Measurements from ENCODE around the gene MAGI2.

MAGI2 gene

DNA sequence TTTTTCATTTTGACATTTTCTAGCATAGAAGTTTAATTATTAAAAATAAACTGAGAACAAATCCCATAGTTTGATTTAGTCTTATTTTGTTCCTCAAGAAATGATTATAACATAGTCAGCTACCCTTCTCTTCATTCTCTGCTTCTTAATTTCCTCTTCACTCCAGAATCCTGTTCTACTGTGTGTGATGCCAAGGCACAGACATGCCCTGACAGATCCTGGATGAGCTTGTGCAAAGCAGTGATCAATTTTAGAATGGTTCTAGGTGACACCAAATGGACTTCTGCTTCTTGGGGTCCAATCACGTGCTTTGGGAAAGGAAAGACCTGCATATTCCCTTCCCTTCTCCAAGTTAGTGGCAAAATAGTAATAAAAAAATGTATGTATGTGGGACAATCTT is 665.6 kb downstream of the MAGI2 start:
- no peak for DNase-seq (ENCODE audit: low read depth)

DNA sequence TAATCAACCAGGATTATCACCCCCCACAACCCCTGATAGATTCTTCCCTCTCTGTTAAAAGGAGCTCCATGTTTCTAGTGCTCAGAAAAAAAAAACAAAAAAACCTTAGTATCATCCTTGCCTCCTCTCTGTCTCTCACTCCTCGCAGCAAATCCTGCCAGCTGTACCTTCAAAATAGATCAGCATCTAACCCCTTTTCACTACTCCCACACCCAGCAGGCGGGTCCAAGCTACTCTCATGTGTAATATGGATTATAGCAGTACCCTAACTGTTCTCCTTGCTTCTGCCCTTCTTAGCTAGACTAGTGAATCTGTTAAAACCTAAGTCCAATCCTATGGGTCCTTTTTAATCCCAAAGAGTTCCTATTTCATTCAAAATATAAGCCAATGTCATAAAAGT is 667.4 kb downstream of the MAGI2 start:
- DNase-seq (ENCODE audit: low read depth): no peak

DNA sequence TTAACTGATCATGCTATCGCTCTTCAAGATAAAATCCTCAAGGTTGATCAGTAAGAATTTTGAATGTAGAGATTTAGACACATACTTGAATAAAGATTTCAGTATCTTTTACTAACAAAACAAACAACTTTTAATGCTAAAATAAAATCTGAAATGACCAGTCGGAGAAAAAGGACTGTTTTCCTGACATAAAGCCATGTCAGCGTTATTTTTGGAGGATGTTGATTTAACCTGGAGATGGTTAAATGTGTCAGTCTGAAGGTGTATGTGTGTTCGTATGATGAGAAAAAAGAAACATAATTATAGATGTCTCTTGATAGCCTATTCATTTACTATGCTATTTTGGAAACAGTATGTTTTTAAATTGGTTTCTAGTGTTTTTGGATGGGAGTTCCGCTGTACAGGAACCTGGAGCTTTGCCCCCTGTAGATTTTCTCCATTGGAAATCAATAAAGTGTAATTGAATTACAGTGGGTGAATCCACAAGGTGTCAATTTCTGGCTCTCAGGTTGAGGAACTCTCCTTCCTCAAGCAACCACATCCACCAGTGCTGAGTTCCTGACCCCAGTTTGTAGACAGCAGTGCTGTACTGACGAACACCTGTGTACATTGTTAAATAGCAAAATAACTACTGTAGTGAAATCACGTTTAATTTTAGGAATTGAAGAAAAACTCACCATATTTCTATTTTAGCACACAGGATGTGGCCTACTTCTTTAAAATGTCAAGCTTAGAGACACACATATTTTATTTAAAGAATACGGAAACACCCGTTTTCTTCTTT is 670.1 kb downstream of the MAGI2 start:
- DNase-seq (ENCODE audit: low read depth): no peak

DNA sequence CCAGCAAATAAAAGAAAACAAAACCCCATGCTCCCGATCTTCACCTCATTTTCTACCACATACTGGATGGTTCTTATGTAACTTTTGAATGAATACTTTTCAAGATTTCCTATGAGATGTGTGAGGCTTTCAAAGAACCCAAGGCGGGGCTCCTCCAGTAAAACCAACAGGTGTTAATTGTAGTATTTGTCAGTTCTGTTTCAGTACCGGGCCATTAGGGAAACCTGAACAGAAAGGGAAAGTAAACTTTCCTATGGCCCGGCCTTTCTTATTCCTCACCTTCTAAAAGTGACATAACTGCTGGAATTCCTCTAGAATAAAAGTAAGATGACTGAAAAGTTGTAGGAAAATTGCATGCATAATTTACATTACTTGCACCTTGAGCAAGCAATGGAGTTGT is 672.9 kb downstream of the MAGI2 start:
- no peak for DNase-seq (ENCODE audit: low read depth)

DNA sequence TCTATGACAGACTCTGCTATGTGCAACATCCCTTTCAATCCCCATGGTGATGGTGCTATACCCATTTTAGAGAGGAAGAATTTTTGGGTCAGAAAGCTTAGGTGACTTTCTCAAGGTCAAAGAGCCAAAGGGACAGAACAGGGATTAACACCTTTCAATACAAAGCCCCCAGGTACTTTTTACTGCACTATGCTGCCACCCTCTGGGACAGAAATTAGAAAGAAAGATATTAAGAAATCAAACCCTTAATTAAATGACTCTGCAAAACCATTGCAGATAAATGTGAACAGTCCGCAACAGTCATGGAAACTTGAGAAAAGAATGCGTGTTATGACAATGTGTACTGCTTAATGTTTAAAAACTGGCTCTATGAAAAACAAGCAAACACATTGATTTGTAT is 673.7 kb downstream of the MAGI2 start:
- no peak for DNase-seq (ENCODE audit: low read depth)

DNA sequence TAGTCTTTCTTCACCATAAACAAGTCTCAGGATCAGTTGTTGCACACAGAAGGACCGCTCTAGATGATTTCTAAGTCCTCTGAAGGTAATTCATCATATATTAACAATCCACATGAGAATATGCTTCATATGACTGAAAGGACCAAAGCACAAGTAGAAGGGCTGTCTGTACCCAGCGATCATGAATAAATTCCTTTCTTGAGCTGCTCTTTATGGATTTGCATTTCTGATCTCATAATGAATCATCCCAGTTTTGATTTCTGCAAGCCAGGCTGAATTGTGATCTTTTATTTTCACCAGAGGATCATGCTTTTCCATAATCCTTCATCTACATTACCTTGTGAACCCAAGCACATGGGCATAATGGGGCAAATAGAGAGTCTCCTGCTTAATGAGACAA is 675.6 kb downstream of the MAGI2 start:
- DNase-seq (ENCODE audit: low read depth): peak; percentile 8

DNA sequence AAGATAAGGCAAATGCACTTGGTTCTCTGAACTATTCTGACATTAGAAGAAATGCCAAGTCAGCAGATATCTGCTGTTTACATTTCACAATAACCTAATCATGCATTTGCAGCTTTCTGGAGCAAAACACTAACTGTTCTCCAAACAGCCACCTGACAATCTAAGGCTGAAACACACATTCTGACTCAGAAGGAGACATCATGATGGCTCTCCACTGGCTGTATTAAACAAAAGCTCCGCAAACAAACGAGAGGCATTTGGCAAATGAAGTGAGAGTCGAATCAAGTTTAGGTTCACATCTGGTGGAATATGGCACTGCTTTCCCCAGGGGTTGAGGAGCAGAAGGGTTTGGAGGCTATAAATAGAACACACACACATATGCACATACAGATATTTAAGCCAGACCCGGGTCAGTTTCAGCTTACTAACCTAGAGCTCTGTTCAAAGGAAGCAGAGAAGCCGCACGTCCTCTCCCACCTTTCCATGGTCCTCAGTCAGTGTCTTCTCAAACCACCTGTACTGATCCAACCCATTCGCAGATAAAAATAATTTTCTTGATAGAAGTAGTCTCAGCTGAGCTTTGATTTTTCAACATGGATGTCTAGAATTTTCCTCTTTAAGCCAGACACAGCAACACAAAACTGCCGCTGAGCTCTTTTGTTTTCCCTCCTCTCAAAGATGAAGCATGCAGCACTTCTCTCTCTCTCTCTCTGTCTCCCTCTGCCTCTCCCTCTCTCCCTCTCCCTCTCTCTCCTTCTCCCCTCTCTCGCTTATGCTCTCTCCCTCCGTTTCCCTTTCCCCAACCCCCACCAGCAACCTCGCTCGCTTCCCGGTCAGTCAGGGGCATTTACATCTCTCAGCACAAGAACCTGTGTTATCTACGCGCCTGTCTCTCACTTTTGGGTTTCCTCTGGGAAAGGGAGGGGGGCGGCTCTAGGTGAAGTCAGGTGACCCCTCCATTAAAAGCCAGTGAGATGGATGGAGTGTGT is 682.8 kb downstream of the MAGI2 start:
- DNase-seq (ENCODE audit: low read depth): no peak

DNA sequence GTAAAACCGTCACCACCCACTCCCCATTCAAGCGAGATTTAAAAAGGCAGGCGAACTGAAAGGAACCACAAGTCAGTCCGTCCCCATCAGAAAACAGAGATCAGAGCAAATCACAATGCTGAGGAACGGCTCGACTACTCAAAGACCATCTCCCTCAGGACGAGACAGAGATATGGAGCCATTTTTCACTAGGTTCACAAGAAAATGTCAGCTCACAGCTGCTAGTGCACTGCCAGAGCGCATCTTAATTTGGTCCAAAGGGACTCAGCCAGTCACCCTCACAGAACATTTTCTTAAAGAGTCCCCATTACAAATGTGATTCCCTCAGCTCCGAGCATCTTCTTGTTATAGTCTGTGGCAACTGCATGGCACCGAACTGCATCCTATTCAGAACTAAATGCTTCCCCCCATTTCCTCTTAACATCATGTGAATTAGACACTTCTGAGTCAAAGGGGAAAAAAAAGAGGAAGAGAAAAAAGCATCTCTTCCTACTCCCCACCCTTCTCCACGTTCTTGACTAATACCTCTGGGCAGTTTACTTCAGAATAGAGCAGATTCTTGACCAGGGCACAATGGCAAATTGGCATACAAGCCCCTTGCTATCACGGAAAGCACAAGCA is 683.9 kb downstream of the MAGI2 start:
- DNase-seq (ENCODE audit: low read depth): no peak

DNA sequence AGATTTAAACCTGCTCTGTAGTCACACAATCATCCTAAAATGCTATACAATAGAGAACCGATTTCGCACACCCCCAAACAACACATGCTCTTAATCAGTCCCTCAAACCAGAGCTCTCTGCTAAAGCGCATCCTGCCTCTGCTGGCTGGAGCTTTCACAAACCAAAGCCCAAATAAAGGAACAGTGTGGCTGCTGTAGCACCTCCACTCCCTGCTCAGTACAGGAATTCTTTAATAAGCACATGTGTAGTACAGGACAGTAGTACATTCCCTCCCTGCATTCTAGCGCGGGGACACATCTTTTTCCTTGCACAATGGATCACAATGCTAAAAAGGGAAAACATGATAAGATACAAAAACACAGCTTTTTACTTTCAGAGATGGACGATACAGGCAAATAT is 684.6 kb downstream of the MAGI2 start:
- no peak for DNase-seq (ENCODE audit: low read depth)

DNA sequence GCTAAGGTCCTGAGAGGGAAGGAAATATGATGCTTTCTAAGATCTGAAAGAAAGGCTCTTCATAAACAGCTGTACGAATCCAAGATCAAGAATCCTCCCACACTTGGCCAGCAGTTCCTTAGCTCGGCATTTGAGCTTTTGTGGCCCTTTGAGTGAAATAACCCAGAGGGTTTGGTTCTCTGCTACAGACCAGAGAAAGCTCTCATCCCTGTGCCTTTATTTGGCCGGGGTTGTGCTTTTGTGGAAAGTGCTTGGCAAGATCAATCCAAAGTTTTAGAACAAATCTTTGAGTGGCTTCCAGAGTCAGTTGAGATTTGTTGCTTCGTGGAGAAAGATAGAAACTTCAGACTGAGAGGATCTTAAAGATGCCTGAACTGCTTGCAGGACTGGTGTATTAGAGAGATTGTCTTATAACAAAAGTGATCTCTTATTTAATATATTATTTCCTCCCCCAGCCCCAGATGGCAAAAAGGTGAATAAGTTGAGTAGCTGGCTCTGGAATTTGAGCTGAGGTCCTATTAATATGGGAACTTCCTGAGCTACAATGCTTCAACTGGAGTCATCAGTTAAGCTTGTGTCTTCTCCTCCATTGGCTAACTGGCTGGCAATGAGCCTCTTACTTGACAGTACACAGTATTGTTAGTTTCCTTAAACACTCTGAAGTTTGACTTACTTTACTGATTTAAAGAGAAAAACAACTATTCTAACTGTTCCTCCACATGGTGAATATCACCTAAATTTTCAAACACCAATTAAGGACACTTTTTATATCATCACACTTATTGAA is 687.3 kb downstream of the MAGI2 start:
- no peak for DNase-seq (ENCODE audit: low read depth)

DNA sequence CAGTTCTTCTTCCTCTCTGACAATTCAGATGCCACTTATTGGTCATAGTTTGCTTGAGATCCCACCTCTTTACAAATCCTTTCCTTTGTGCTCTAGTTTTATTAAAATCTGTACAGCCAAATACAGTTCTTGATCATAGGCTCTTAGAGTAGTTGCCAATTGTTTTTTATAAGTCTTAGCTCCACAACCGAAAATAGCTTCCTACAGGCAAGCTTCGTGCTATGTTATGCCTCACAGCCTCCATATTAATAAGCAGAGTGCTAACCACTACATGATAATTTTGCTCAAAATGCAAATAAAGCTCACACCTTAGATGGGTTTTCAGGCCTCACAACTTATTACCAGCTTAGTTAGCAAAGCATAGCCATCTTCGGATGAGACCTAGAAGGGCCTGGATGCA is 688.9 kb downstream of the MAGI2 start:
- DNase-seq (ENCODE audit: low read depth): no peak

DNA sequence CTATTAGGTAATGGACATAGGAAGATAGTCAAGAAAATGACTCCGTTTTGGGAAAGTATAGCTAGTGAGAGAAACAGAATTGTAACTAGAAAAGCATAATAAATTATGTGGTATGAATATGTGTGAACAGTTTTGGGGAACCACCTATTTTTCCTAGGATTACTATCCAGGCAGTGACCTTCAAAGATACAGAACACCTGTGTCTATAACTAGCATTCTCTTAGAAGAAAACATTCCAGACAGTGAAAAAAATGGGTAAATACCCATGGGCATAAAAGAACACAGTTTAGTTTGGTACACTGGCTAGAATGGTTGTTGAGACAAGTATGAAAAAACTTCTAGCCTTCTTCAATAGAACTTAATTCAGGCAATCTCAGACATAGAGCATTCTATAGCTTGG is 690.8 kb downstream of the MAGI2 start:
- DNase-seq (ENCODE audit: low read depth): no peak

DNA sequence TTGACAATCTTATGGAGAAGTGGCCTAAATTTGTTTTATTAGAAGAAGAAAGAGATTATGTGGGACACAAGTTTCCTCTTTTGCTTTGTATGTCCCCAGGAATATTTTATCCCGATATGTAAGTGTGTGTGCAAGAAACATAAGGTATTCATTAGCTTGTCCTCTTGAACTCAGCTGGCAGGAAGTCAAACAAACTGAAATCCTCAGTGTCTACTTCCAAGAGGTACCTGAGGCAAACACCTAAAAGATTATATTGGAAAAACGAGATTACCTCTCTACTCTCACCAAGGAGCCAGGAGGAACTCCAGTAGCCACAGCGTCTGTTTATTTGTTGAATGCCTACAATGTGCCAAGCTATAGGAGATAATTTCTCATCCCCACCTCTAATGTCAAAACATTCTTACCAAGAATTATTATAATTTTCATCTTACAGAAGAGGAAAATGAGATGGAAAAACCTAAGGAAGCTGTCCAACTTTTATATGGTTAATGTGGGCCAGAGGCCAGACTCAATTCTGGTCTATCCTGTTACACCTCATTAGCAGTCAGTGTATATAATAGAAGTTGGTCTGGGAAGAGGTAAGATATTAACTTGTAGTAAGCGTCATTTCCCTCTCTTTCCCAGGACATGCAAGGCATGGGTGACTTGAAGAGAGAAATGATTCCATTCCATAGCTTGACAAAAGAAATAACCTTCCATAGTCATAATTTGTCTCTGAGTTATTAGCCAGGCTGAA is 692.7 kb downstream of the MAGI2 start:
- no peak for DNase-seq (ENCODE audit: low read depth)

DNA sequence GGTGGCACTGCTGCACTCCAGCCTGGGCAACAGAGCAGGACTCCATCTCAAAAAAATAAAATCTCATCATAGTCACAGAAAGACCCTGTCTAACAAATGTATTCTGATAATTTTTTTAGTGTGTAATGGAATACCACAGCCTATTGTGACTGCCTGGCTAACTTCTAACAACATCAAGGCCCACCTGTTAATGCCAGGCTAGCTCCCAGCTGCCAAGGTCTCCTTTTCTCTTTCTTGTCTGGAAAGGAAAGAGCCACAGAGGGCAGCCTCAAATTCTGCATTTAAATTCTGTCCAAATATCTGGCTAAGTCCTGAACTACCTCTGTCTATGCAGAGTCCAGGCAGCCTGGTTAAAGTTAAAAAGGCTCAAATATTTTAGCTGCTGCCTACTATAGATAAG is 700.9 kb downstream of the MAGI2 start:
- no peak for DNase-seq (ENCODE audit: low read depth)

DNA sequence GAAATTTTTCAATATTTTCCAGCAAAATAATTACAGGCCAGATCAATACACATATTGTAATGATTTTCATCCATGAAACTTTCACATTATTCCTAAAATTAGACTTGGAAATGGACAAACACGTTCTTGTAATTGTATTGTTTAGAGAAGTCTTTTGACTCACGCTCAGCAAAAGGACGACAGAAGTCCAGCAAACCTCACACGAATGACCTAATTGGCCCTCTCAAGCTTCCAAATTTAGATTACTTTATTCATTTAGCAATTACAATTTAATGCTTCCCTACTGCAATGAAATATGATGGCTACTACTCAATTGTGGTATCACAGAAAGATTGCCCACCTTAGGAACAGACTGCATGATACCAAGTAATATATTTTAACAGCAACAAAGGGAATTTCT is 702.2 kb downstream of the MAGI2 start:
- DNase-seq (ENCODE audit: low read depth): no peak

DNA sequence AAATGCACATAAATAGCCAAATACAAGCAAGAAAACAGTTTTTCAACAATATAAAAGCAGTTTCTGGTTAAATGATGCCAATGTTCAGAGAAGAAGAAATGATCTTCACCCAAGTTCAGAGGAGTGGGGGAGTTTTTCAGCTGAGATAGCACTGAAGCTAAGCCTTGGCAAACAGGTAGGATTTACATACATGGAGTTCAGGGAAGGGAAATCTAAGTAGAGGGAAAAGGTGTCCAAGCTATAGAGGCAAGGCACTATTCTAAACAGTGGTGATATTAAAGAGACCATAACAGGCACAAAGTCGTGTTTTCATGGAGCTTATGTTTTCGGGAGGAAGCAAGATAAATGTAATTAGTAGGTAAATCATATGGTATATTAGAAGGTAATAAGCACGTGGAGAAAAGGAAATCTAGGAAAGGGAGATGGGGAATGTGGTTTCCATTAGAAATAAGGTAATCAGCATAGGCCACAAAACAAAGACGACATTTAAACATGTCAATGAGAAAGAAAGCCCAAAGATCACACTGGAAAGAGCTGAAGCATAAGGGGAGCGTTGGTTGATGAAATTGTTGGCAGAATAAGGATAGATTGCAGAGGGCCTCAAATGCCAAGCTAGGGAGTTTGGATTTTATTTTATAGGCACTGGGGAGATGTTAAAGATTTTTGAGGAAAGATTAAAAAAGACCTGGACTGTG is 704.3 kb downstream of the MAGI2 start:
- no peak for DNase-seq (ENCODE audit: low read depth)

DNA sequence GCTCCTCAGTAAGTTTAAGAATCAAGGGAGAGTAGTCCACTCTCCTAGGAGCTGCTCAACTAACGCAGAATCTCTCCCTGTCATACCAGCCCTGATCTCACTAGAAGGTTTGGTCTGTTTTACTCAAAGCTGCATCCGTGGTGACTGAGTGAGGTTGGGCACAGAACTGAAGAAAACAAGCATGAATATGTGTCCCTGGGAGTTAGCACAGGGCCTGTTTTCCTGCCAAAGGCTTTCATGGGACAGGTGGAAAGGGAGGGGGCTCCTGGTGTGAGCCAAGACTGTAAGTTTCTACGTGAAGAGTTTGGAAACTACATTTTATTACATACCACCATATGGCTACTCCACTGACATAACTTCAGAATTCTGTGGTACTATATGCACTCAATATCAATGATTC is 705.9 kb downstream of the MAGI2 start:
- DNase-seq (ENCODE audit: low read depth): no peak

DNA sequence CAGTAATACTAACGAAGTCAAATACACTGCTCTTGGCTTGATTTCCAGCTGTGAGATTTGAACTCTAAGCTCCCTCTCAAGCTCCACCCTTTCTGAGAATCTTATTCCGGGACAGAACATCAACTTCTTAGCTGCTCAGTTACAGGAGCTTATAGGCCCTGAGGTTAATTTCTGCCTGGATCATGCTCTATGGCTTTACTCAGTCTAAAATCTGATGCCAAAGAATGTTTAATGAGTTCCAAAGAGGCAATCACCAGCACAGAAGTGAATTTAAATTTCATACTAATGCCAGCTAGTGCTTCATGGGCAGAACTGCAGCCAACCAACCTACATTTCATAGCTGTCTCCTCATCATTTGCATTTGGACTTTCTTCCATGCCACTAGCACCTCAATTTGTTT is 707.2 kb downstream of the MAGI2 start:
- no peak for DNase-seq (ENCODE audit: low read depth)

DNA sequence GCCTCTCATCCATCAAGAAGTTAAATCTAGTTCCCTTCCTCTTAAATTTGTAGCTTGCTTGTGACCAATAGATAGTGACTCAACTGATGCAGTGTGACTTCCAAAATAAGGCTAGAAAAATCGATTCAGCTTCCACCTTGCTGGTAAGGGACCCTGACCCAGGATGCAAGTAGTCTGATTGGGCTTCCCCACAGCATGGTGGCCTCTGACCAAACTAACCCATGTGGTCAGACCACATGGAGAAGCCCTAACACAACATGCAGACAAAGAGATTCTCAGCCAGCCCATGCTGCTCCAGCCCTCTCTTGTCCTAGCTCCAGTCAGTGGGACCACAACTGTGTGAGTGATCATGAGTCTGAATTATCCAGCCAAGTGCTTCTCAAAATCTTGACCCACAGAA is 710.8 kb downstream of the MAGI2 start:
- no peak for DNase-seq (ENCODE audit: low read depth)

DNA sequence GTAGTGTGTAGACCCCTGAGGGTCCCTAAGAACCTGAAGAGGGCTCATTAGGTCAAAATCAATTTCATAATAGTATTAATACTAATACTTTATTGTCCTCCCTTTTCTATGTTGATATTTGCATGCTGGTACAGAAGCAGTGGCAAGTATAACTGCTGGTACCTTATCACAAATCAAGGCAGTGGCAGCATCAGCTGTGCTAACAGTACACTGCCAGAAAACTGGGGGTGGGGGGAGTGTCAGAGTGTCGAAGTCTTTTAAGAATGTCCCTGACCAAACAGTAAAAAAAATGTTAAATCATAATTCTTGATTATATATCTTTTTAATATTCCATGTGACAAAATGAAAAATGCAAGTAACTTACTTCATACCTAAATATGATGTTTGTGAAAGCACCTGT is 716.9 kb downstream of the MAGI2 start:
- DNase-seq (ENCODE audit: low read depth): no peak

DNA sequence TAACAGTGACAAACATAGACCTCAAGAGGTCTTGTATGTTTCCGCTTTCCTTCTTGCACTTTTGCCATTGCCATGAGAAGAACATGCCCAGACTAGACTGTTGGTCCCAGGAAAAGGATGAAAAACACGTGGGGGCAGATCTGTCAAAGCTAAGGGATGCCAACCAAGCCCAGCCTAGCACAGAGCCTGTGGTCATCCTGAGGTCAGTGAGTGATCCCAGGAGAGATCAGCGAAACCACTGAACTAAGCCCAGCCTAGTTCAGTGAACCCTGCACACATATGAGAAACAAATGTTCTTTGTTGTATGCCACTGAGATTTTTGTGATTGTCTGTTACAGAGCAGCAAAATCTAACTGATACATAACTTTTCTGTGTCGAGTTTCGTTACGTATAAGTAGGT is 718.8 kb downstream of the MAGI2 start:
- DNase-seq (ENCODE audit: low read depth): no peak
